GM12878 (cell line): ENCODE results near the gene NF1. TPM values are rescaled to one million over a fixed set of nuclear protein-coding genes. Genes with fewer than 3 reads are reported as not detected.

Experiments
- ATAC-seq: fragments of 200-7000 bp; cut with Tn5 transposase; 3 replicates; pipeline ENCODE4 v1.9.1; 2020; ENCODE audit warnings: mild to moderate bottlenecking, moderate library complexity
- BruUV-seq: library from RNA; stranded (reverse); fragments of 400-500 nt; replicated peaks from 2 replicates; lab custom pipeline; 2021; lab: Mats Ljungman, UMichigan
- CTCF ChIA-PET: fragments of 300-600 bp; sonication (Branson Sonifier 250); formaldehyde crosslinking; extraction: SDS; loops from one replicate; lab custom pipeline; 2021; ENCODE audit warnings: inconsistent platforms; lab: Yijun Ruan, JAX
- POLR2A ChIA-PET: fragments of 350-600 bp; formaldehyde crosslinking; extraction: SDS; loops from one replicate; lab custom pipeline; 2021; ENCODE audit warnings: inconsistent platforms; lab: Charles Lee
- RAD21 ChIA-PET: fragments of 300-600 bp; sonication (Branson Sonifier 250); formaldehyde crosslinking; loops from one replicate; lab custom pipeline; 2023; ENCODE audit warnings: antibody characterized with exemption; ENCODE audit not compliant: unreplicated experiment; lab: Charles Lee
- SMC1A ChIA-PET: fragments of 300-600 bp; sonication (Branson Sonifier 250); formaldehyde crosslinking; loops from one replicate; lab custom pipeline; 2023; ENCODE audit not compliant: unreplicated experiment, uncharacterized antibody; lab: Charles Lee
- DNase-seq: peaks from one replicate; pipeline ENCODE4 v3.0.0-alpha.2; 2011; ENCODE audit warnings: low read depth, low spot score
- FAIRE-seq: peaks from 3 replicates; lab custom pipeline; 2011; peaks lifted over from hg19 to GRCh38; lab: Jason Lieb, UNC
- H2AFZ ChIP-seq: 2 replicates; pipeline ENCODE4 v1.6.0; 2011; ENCODE audit warnings: low read depth, low read length, control low read depth; ENCODE audit not compliant: control insufficient read depth
- H3K27ac ChIP-seq: 2 replicates; pipeline ENCODE4 v1.5.1; 2011; ENCODE audit warnings: control low read depth; ENCODE audit not compliant: control insufficient read depth, insufficient read depth
- H3K27me3 ChIP-seq, 2 experiments: replicated peaks in 1 of 2; 2 replicates each; pipeline versions ENCODE4 v1.6.0 to v1.6.1; 2011; ENCODE audit warnings: low read length in 1 of 2; ENCODE audit not compliant: control insufficient read depth in 2 of 2, insufficient read depth in 2 of 2
- H3K36me3 ChIP-seq, 2 experiments: 2 replicates each; pipeline ENCODE4 v1.5.1; 2011; ENCODE audit warnings: low read length in 1 of 2; ENCODE audit not compliant: control insufficient read depth in 2 of 2, insufficient read depth in 2 of 2
- H3K4me1 ChIP-seq: 2 replicates; pipeline ENCODE4 v1.6.1; 2011; ENCODE audit warnings: mild to moderate bottlenecking, low read length, moderate library complexity, mixed read lengths; ENCODE audit not compliant: control insufficient read depth, insufficient read depth
- H3K4me2 ChIP-seq: 2 replicates; pipeline ENCODE4 v1.6.0; 2011; ENCODE audit warnings: control low read depth; ENCODE audit not compliant: control insufficient read depth, insufficient read depth
- H3K4me3 ChIP-seq: fragments of 200-600 bp; sonication (generic); 2 replicates; pipeline ENCODE4 v1.5.1; 2016
- H3K79me2 ChIP-seq: 2 replicates; pipeline ENCODE4 v1.6.0; 2011; ENCODE audit warnings: low read length; ENCODE audit not compliant: control insufficient read depth, insufficient read depth
- H3K9ac ChIP-seq: 2 replicates; pipeline ENCODE4 v1.8.0; 2011; ENCODE audit warnings: low read length, control low read depth, mixed read lengths; ENCODE audit not compliant: control insufficient read depth, insufficient read depth
- H3K9me3 ChIP-seq: replicated peaks from 3 replicates; pipeline ENCODE4 v1.5.1; 2011; ENCODE audit warnings: mild to moderate bottlenecking, low read length; ENCODE audit not compliant: control insufficient read depth, insufficient read depth
- H4K20me1 ChIP-seq: 2 replicates; pipeline ENCODE4 v1.6.0; 2011; ENCODE audit not compliant: control insufficient read depth, insufficient read depth
- EED ChIP-seq: sonication (generic); IDR thresholded peaks from 2 replicates; pipeline ENCODE4 v1.6.1; 2016; ENCODE audit warnings: antibody characterized with exemption, low read depth
- EZH2 ChIP-seq: IDR thresholded peaks from 2 replicates; pipeline ENCODE4 v1.6.1; 2012; ENCODE audit warnings: low read depth, mild to moderate bottlenecking, control low read depth, inconsistent platforms, low read length, borderline replicate concordance; ENCODE audit not compliant: control insufficient read depth
- GATAD2B ChIP-seq: fragments of 450-650 bp; conservative IDR thresholded peaks from 2 replicates; pipeline ENCODE4 v1.6.1; 2017; ENCODE audit warnings: low read depth, mild to moderate bottlenecking, moderate library complexity
- MEF2B ChIP-seq: fragments of 450-650 bp; IDR thresholded peaks from 2 replicates; pipeline ENCODE4 v1.6.1; 2018; ENCODE audit warnings: mild to moderate bottlenecking, moderate library complexity; ENCODE audit not compliant: partially characterized antibody, poor library complexity, severe bottlenecking
- PAX8 ChIP-seq: fragments of 450-650 bp; IDR thresholded peaks from 2 replicates; pipeline ENCODE4 v1.6.1; 2017; ENCODE audit warnings: mild to moderate bottlenecking, moderate library complexity
- SMC3 ChIP-seq: IDR thresholded peaks from 2 replicates; pipeline ENCODE4 v1.6.1; 2011; ENCODE audit warnings: low read length, improper control_type of control experiment, borderline replicate concordance
- YBX1 ChIP-seq: fragments of 450-650 bp; IDR thresholded peaks from 2 replicates; pipeline ENCODE4 v1.6.1; 2016; ENCODE audit warnings: antibody characterized with exemption
- ZBED1 ChIP-seq: IDR thresholded peaks from 2 replicates; pipeline ENCODE4 v1.6.1; 2016; ENCODE audit warnings: borderline replicate concordance
- ZNF384 ChIP-seq: IDR thresholded peaks from 2 replicates; pipeline ENCODE4 v1.6.1; 2012; ENCODE audit warnings: low read depth, mild to moderate bottlenecking, low read length, improper control_type of control experiment, borderline replicate concordance
- in situ Hi-C: fragments of 300-500 bp; cut with MboI; formaldehyde crosslinking; loops from 9 replicates; pipeline ENCODE4 v1.14.3; 2018; ENCODE audit warnings: mixed read lengths
- intact Hi-C: fragments of 100-400 bp; cut with micrococcal nuclease; formaldehyde crosslinking; loops from one replicate; pipeline ENCODE4 v1.14.2; 2022; ENCODE audit not compliant: unreplicated experiment
- polyA plus RNA-seq, 11 experiments: library from polyadenylated mRNA; depleted of rRNA in 4 of 11; unstranded in 6 of 11; stranded (reverse) in 5 of 11; fragments of >200 nt; fragmentation: Nextera tagmentation in 4 of 11; fragmentation: Illumina TruSeq in 1 of 11; extraction: Ambion mirVana in 4 of 11; extraction: Trizol in 1 of 11; gene quantifications; 1 replicate in 1 of 11; 2 replicates in 10 of 11; pipeline versions ENCODE4 v1.2.1 to v1.2.3, GENCODE V29; 2011 to 2016; ENCODE audit warnings: inconsistent platforms in 2 of 11, missing spikeins in 2 of 11, low read depth in 1 of 11
- total RNA-seq, 4 experiments: library from RNA; depleted of rRNA in 3 of 4; stranded (reverse); fragments of >200 nt in 3 of 4; fragmentation: Illumina TruSeq in 1 of 4; extraction: Trizol in 1 of 4; gene quantifications; 2 replicates each; pipeline versions ENCODE4 v1.2.1 to v1.2.3, GENCODE V29; 2013 to 2021
- TF ChIP-seq, protein P1 (sequence below): fragments of 450-650 bp; IDR thresholded peaks from 2 replicates; pipeline ENCODE4 v1.6.1; 2016; ENCODE audit warnings: mild to moderate bottlenecking

Gene NF1
- total and polyA plus RNA-seq, 10 of the 15 experiments (the other 5 are each of a cell fraction or from before 2014, with no cell fraction given), result 2.5 to 31.8 (median 16.6) TPM

GRCh38 chr17:31048780-31049179, 46.0 kb upstream of the NF1 start:
- in situ Hi-C loops (no loop called here), intact Hi-C loops (no loop called here)
- H3K36me3 ChIP-seq, result no peaks in the 10 kb centered on the region
- no peak overlapping the region for H2AFZ ChIP-seq
- H4K20me1 ChIP-seq, result no peaks in the 10 kb centered on the region
- no peaks in the 10 kb centered on the region for H3K4me1 ChIP-seq
- no peak overlapping the region for H3K27ac ChIP-seq
- H3K9ac ChIP-seq, result no peak overlapping the region
- TF ChIP-seq MEF2B (no peak), PAX8 (no peak), ZNF384 (no peak), ZBED1 (no peak), EZH2 (no peak), EED (no peak), SMC3 (no peak), YBX1 (no peak), GATAD2B (no peak)
- TF ChIP-seq, protein P1, sequence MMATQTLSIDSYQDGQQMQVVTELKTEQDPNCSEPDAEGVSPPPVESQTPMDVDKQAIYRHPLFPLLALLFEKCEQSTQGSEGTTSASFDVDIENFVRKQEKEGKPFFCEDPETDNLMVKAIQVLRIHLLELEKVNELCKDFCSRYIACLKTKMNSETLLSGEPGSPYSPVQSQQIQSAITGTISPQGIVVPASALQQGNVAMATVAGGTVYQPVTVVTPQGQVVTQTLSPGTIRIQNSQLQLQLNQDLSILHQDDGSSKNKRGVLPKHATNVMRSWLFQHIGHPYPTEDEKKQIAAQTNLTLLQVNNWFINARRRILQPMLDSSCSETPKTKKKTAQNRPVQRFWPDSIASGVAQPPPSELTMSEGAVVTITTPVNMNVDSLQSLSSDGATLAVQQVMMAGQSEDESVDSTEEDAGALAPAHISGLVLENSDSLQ, result no peak
- ATAC-seq, result no peak
- no peaks in the 10 kb centered on the region for H3K9me3 ChIP-seq
- SMC1A ChIA-PET, result interaction anchor here (1.1 kb wide), 1 partner anchor 9 kb away, joined by 4 read pairs; no protein-coding TSS in a partner anchor
- no peaks in the 10 kb centered on the region for H3K79me2 ChIP-seq
- no peak overlapping the region for H3K4me3 ChIP-seq
- H3K27me3 ChIP-seq, result no peaks in the 10 kb centered on the region
- CTCF ChIA-PET, result interaction anchor here (1.2 to 1.5 kb wide), 2 partner anchors 33 to 167 kb away, joined by 3 read pairs; no protein-coding TSS in a partner anchor
- RAD21 ChIA-PET, result interaction anchor here (0.7 to 1.2 kb wide), 2 partner anchors 13 to 78 kb away, joined by 3 read pairs; partner anchors contain the start of gene RNF135
- POLR2A ChIA-PET, result no interaction called here
- FAIRE-seq, result no peak
- DNase-seq, result no peak
- no peak overlapping the region for H3K4me2 ChIP-seq
- no TSS peak for BruUV-seq
